NT2/D1 (cell line): ENCODE results near the gene CADM2.

Source experiments
- YY1 ChIP-seq: IDR thresholded peaks from 2 replicates; pipeline ENCODE4 v1.6.1; 2011; ENCODE audit not compliant: insufficient read length, insufficient read depth
- ZNF274 ChIP-seq: IDR thresholded peaks from 2 replicates; pipeline ENCODE4 v1.6.1; 2011; ENCODE audit warnings: mild to moderate bottlenecking, low read depth, low read length

GRCh38 chr3:85364296-85364909, 405.6 kb downstream of the CADM2 start:
- no peak for TF ChIP-seq YY1
- no peak for TF ChIP-seq ZNF274
